ENCODE measurements around the gene CARS2.

DNA sequence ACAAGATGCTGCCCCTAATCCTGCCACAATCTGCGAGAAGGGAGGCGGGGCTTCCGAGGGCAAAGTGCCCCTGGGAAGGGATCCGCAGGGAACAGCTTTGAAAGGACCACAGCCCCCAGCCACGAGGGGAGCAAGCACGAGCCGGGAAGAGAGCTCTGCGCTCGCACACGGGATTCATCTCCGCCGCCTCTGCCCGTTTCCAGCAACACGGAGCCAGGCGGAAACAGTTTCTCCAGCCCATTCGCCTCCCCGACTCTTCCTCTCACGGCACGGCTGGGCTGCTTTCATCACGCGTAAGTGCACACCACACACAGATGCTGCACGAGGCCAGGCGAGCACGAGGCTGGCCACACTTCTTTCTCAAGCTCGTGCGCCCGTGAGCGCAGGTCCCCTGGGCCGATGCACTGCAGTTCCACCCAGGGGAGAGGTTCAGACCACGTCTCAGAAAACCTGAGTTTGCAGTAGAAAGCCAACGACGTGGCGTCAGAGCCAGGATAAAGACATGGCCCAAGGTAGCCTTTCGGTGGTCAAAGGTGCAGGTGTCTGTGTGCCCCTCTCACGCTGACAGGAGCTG is 57.0 kb downstream of the CARS2 start:
- TF ChIP-seq, protein P1, sequence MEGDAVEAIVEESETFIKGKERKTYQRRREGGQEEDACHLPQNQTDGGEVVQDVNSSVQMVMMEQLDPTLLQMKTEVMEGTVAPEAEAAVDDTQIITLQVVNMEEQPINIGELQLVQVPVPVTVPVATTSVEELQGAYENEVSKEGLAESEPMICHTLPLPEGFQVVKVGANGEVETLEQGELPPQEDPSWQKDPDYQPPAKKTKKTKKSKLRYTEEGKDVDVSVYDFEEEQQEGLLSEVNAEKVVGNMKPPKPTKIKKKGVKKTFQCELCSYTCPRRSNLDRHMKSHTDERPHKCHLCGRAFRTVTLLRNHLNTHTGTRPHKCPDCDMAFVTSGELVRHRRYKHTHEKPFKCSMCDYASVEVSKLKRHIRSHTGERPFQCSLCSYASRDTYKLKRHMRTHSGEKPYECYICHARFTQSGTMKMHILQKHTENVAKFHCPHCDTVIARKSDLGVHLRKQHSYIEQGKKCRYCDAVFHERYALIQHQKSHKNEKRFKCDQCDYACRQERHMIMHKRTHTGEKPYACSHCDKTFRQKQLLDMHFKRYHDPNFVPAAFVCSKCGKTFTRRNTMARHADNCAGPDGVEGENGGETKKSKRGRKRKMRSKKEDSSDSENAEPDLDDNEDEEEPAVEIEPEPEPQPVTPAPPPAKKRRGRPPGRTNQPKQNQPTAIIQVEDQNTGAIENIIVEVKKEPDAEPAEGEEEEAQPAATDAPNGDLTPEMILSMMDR (conservative IDR thresholded peaks at IDR 0.05) = no peak
- TF ChIP-seq ZFX (IDR thresholded peaks at IDR 0.05) = no peak

Measured in C4-2B (cell line).